Sigmoid colon (tissue), 3 donors: ENCODE data around the gene OR52N5.

ENCODE experiments used
- POLR2A ChIP-seq, 2 donors: fragments of 450-650 bp; IDR thresholded peaks; one replicate each; pipeline ENCODE4 v1.6.1; 2016; ENCODE audit warnings: antibody characterized with exemption in 2 of 2, mild to moderate bottlenecking in 2 of 2, moderate library complexity in 2 of 2
- TF ChIP-seq, protein P1 (sequence below), 4 experiments: fragments of 450-650 bp in 3 of 4; fragments of 200-600 bp in 1 of 4; IDR thresholded peaks; one replicate each; pipeline ENCODE4 v1.5.1; 2016 to 2019; ENCODE audit warnings: antibody characterized with exemption in 4 of 4, mild to moderate bottlenecking in 3 of 4, moderate library complexity in 2 of 4

DNA sequence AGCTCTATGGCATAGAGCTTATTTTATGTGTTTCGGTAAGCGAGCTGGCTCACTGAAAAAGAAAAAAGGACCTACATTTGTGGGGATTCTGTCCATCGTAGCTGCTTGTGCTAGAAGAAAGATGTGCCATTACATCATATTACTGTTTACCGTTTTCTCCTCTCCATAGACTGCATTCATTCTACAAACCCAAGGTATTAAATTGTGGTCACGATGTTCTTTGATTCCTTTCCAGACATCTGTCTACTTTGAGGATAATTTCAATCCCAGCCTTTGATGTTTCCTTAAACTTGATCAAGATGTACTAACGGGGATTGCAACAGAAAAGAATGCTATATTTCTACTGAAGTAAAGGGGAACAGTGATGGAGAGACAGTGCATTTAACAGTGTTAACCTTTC, 13.4 kb upstream of the OR52N5 start:
- TF ChIP-seq POLR2A (IDR thresholded peaks at IDR 0.05), result no peak
- TF ChIP-seq, protein P1, sequence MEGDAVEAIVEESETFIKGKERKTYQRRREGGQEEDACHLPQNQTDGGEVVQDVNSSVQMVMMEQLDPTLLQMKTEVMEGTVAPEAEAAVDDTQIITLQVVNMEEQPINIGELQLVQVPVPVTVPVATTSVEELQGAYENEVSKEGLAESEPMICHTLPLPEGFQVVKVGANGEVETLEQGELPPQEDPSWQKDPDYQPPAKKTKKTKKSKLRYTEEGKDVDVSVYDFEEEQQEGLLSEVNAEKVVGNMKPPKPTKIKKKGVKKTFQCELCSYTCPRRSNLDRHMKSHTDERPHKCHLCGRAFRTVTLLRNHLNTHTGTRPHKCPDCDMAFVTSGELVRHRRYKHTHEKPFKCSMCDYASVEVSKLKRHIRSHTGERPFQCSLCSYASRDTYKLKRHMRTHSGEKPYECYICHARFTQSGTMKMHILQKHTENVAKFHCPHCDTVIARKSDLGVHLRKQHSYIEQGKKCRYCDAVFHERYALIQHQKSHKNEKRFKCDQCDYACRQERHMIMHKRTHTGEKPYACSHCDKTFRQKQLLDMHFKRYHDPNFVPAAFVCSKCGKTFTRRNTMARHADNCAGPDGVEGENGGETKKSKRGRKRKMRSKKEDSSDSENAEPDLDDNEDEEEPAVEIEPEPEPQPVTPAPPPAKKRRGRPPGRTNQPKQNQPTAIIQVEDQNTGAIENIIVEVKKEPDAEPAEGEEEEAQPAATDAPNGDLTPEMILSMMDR (IDR thresholded peaks at IDR 0.05), result no peak
